Choroid plexus epithelial cell (primary cell): ENCODE data around the gene RFXAP.

Experiments
- DNase-seq: peaks from one replicate; pipeline ENCODE4 v3.0.0-alpha.2; 2010; ENCODE audit warnings: low read depth
- H3K4me3 ChIP-seq: 2 replicates; pipeline ENCODE4 v1.5.1; 2011; ENCODE audit warnings: low read depth, mild to moderate bottlenecking, control low read depth, low read length, moderate library complexity
- TF ChIP-seq, protein P1 (sequence below): conservative IDR thresholded peaks from 2 replicates; pipeline ENCODE4 v1.5.1; 2011; ENCODE audit warnings: low read depth, mild to moderate bottlenecking, control low read depth, inconsistent platforms, low read length, moderate library complexity

The RFXAP gene

DNA sequence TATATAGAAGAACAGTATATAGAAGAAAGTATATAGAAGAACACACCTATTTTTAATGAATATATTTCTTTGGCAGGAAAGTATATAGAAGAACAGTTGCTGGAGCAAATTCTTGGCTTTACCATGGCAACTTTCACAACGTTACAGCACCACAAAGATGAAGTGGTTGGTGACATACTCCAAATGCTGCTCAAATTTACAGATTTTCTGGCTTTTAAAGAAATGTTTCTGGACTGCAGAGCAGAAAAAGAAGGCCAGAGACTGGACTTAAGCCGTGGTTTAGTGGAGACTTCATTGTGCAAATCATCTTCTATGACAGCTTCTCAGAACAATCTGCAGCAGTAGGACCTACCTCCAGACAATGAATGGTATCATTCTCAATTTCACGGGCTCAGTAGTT is 24.3 kb upstream of the RFXAP start:
- TF ChIP-seq, protein P1, sequence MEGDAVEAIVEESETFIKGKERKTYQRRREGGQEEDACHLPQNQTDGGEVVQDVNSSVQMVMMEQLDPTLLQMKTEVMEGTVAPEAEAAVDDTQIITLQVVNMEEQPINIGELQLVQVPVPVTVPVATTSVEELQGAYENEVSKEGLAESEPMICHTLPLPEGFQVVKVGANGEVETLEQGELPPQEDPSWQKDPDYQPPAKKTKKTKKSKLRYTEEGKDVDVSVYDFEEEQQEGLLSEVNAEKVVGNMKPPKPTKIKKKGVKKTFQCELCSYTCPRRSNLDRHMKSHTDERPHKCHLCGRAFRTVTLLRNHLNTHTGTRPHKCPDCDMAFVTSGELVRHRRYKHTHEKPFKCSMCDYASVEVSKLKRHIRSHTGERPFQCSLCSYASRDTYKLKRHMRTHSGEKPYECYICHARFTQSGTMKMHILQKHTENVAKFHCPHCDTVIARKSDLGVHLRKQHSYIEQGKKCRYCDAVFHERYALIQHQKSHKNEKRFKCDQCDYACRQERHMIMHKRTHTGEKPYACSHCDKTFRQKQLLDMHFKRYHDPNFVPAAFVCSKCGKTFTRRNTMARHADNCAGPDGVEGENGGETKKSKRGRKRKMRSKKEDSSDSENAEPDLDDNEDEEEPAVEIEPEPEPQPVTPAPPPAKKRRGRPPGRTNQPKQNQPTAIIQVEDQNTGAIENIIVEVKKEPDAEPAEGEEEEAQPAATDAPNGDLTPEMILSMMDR: no peak
- no peak for DNase-seq
- H3K4me3 ChIP-seq: no peak overlapping the region

DNA sequence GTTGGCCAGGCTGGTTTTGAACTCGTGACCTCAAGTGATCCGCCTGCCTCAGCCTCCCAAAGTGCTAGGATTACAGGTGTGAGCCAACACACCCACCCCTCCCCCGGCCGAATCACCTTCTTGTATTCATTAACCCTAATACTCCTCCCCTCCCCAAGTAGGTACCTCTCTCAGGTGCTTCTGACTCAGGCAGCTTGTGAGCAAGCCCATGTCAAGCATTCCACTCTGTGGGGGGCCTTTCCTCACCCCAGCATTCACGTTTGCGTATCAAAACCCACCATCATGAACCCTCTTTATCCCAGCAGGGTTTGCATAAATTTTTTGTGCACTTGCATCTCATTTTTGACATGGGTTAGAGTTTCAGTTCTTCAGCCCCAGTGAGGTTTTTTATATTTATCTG is 23.6 kb upstream of the RFXAP start:
- H3K4me3 ChIP-seq: no peak overlapping the region
- TF ChIP-seq, protein P1: no peak
- no peak for DNase-seq

GRCh38 chr13:36796052-36796451 is 23.0 kb upstream of the RFXAP start:
- no peak overlapping the region for H3K4me3 ChIP-seq
- TF ChIP-seq, protein P1: no peak
- DNase-seq: no peak

- no peak for DNase-seq
- H3K4me3 ChIP-seq: no peak overlapping the region
- TF ChIP-seq, protein P1: no peak
These were observed 18.0 kb upstream of the RFXAP start for GRCh38 chr13:36801035-36801434.

- TF ChIP-seq, protein P1: no peak
- no peak overlapping the region for H3K4me3 ChIP-seq
- no peak for DNase-seq
These were observed 14.4 kb upstream of the RFXAP start for GRCh38 chr13:36804588-36804987.

DNA sequence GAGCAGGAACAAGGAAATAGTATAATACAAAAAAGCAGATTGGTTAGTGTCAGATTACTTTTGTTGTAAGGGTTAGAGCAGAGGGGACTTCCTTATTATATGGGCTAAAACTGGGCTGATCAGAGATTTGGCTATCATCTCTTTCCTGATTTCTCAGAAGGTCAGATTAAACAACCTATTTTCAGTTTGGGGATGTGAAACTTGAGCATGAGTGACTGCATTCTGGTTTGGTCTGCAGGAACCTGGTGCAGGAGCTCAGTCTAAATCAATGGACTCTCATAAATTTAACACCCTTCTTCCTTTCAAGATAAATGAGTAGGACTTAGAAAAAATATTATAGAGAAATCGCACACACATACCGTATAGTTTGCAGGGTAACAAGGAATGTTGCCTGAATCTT is 12.9 kb upstream of the RFXAP start:
- TF ChIP-seq, protein P1: no peak
- no peak overlapping the region for H3K4me3 ChIP-seq
- DNase-seq: no peak

- TF ChIP-seq, protein P1: no peak
- DNase-seq: no peak
- H3K4me3 ChIP-seq: no peak overlapping the region
These were observed 11.4 kb upstream of the RFXAP start for GRCh38 chr13:36807616-36808015.
